Measurements from ENCODE around the gene PNPLA8.

GRCh38 chr7:108487646-108488045 lies 38.3 kb downstream of the PNPLA8 start:
- TF ChIP-seq CTCF (IDR thresholded peaks at IDR 0.05) (no peak), POLR2A (IDR thresholded peaks at IDR 0.05) (no peak)
